SK-N-SH treated with all-trans-retinoic acid at 6 μM for 48 hours (cell line): ENCODE results near the gene POP4.

Experiments used
- ARNTL ChIP-seq: fragments of 450-650 bp; formaldehyde crosslinking; IDR thresholded peaks from 2 replicates; pipeline ENCODE4 v1.5.0; 2020; ENCODE audit warnings: low read depth, mild to moderate bottlenecking, moderate library complexity, borderline replicate concordance
- CSDC2 ChIP-seq: fragments of 250-450 bp; sonication (Bioruptor Pico); IDR thresholded peaks from 2 replicates; pipeline ENCODE4 v1.5.0; 2020; ENCODE audit warnings: mild to moderate bottlenecking, moderate library complexity
- CSRNP3 ChIP-seq: fragments of 250-450 bp; sonication (Bioruptor Pico); IDR thresholded peaks from 2 replicates; pipeline ENCODE4 v1.5.1; 2021; ENCODE audit warnings: mild to moderate bottlenecking, moderate library complexity
- ESRRG ChIP-seq: fragments of 250-450 bp; sonication (Bioruptor Pico); IDR thresholded peaks from 2 replicates; pipeline ENCODE4 v1.6.1; 2021; ENCODE audit warnings: mild to moderate bottlenecking
- GLIS3 ChIP-seq: fragments of 250-450 bp; sonication (Bioruptor Pico); IDR thresholded peaks from 2 replicates; pipeline ENCODE4 v1.5.0; 2020; ENCODE audit warnings: mild to moderate bottlenecking, moderate library complexity
- OSR1 ChIP-seq: fragments of 250-450 bp; sonication (Bioruptor Pico); IDR thresholded peaks from 2 replicates; pipeline ENCODE4 v1.8.0; 2022; ENCODE audit warnings: moderate library complexity, mild to moderate bottlenecking, inconsistent platforms
- PATZ1 ChIP-seq: fragments of 250-450 bp; sonication (Bioruptor Pico); IDR thresholded peaks from 2 replicates; pipeline ENCODE4 v1.8.0; 2020; ENCODE audit warnings: mild to moderate bottlenecking, moderate library complexity, borderline replicate concordance
- RARB ChIP-seq: fragments of 250-450 bp; sonication (Bioruptor Pico); IDR thresholded peaks from 2 replicates; pipeline ENCODE4 v1.8.0; 2021; ENCODE audit warnings: mild to moderate bottlenecking, moderate library complexity
- SNAI2 ChIP-seq: fragments of 250-450 bp; sonication (Bioruptor Pico); IDR thresholded peaks from 2 replicates; pipeline ENCODE4 v1.5.0; 2020; ENCODE audit warnings: mild to moderate bottlenecking, moderate library complexity
- TOX ChIP-seq: fragments of 250-450 bp; sonication (Bioruptor Pico); IDR thresholded peaks from 2 replicates; pipeline ENCODE4 v1.8.0; 2021; ENCODE audit warnings: mild to moderate bottlenecking, moderate library complexity, borderline replicate concordance
- ZFP30 ChIP-seq: fragments of 450-650 bp; formaldehyde crosslinking; IDR thresholded peaks from 2 replicates; pipeline ENCODE4 v1.5.0; 2022; ENCODE audit warnings: mild to moderate bottlenecking, moderate library complexity
- ZNF565 ChIP-seq: fragments of 450-650 bp; formaldehyde crosslinking; conservative IDR thresholded peaks from 2 replicates; pipeline ENCODE4 v1.5.0; 2020; ENCODE audit warnings: low read depth, mild to moderate bottlenecking, moderate library complexity

GRCh38 chr19:29612801-29613595, 6.9 kb downstream of the POP4 start:
- TF ChIP-seq ZFP30 (CRISPR knock-in tag) (no peak), PATZ1 (CRISPR knock-in tag) (no peak), ESRRG (CRISPR knock-in tag) (no peak), SNAI2 (CRISPR knock-in tag) (no peak), OSR1 (CRISPR knock-in tag) (no peak), CSRNP3 (no peak), ARNTL (CRISPR knock-in tag) (no peak), GLIS3 (no peak), RARB (CRISPR knock-in tag) (no peak), TOX (no peak), CSDC2 (CRISPR knock-in tag) (no peak), ZNF565 (CRISPR knock-in tag) (no peak)
